Hepatocyte (in vitro differentiated cells): ENCODE measurements around the gene TAS2R4. TPM values are rescaled to one million over a fixed set of nuclear protein-coding genes. Genes with fewer than 3 reads are reported as not detected.
"Not testable (repeated sequence)": the region's sequence is repeated elsewhere in the genome, so short reads cannot be mapped to it uniquely, and the experiment has no call there.

ENCODE experiments used
- DNase-seq: peaks from one replicate; pipeline ENCODE4 v3.0.0-alpha.2; 2016; ENCODE audit warnings: low spot score
- H2AFZ ChIP-seq: fragments of 200-600 bp; sonication (generic); 2 replicates; pipeline ENCODE4 v1.6.0; 2016; ENCODE audit warnings: antibody characterized with exemption, mild to moderate bottlenecking
- H3K27ac ChIP-seq: fragments of 200-600 bp; sonication (generic); 2 replicates; pipeline ENCODE4 v1.5.1; 2016; ENCODE audit warnings: mild to moderate bottlenecking
- H3K27me3 ChIP-seq: fragments of 200-600 bp; sonication (generic); 2 replicates; pipeline ENCODE4 v1.6.1; 2016
- H3K36me3 ChIP-seq: fragments of 200-600 bp; sonication (generic); replicated peaks from 2 replicates; pipeline ENCODE4 v1.5.1; 2016; ENCODE audit warnings: low read depth; ENCODE audit not compliant: insufficient read depth
- H3K4me1 ChIP-seq: fragments of 200-600 bp; sonication (generic); 2 replicates; pipeline ENCODE4 v1.5.1; 2016; ENCODE audit warnings: mild to moderate bottlenecking, moderate library complexity; ENCODE audit not compliant: insufficient read depth
- H3K4me2 ChIP-seq: fragments of 200-600 bp; sonication (generic); 2 replicates; pipeline ENCODE4 v1.6.0; 2016
- H3K4me3 ChIP-seq: fragments of 200-600 bp; sonication (generic); 2 replicates; pipeline ENCODE4 v1.5.1; 2016; ENCODE audit warnings: mild to moderate bottlenecking
- H3K79me2 ChIP-seq: fragments of 200-600 bp; sonication (generic); 2 replicates; pipeline ENCODE4 v1.6.0; 2017; ENCODE audit warnings: mild to moderate bottlenecking
- H3K9me2 ChIP-seq: fragments of 200-600 bp; sonication (generic); replicated peaks from 2 replicates; pipeline ENCODE4 v1.6.0; 2017; ENCODE audit warnings: mild to moderate bottlenecking; ENCODE audit not compliant: insufficient read depth
- H3K9me3 ChIP-seq: fragments of 200-600 bp; sonication (generic); 2 replicates; pipeline ENCODE4 v1.5.1; 2016; ENCODE audit warnings: low read depth, mild to moderate bottlenecking
- H4K20me1 ChIP-seq: fragments of 200-600 bp; sonication (generic); 2 replicates; pipeline ENCODE4 v1.6.0; 2016; ENCODE audit warnings: mild to moderate bottlenecking; ENCODE audit not compliant: insufficient read depth, poor library complexity, severe bottlenecking
- CTCF ChIP-seq: fragments of 200-600 bp; sonication (generic); IDR thresholded peaks from 2 replicates; pipeline ENCODE4 v1.5.1; 2016; ENCODE audit warnings: antibody characterized with exemption, mild to moderate bottlenecking; ENCODE audit not compliant: poor library complexity
- EZH2 ChIP-seq: fragments of 200-600 bp; sonication (generic); IDR thresholded peaks from 2 replicates; pipeline ENCODE4 v1.6.1; 2016; ENCODE audit warnings: antibody characterized with exemption, mild to moderate bottlenecking, borderline replicate concordance
- EZH2phosphoT487 ChIP-seq: fragments of 200-600 bp; sonication (generic); IDR thresholded peaks from one replicate; pipeline ENCODE4 v1.6.1; 2018; ENCODE audit warnings: antibody characterized with exemption, mild to moderate bottlenecking, low read depth, moderate library complexity; ENCODE audit not compliant: unreplicated experiment, severe bottlenecking
- WGBS: methylation state at CpG from one replicate; pipeline ENCODE4 v1.1.6; 2016; ENCODE audit warnings: low lambda C conversion rate; ENCODE audit errors: missing lambda C conversion rate; 5-methylcytosine and 5-hydroxymethylcytosine counted together
- polyA plus RNA-seq: library from polyadenylated mRNA; unstranded; fragments of >200 nt; fragmentation: Nextera tagmentation; extraction: Ambion mirVana; gene quantifications from 2 replicates; pipeline ENCODE4 v1.2.1, GENCODE V29; 2016
- total RNA-seq: library from RNA; depleted of rRNA; stranded (reverse); fragments of >200 nt; gene quantifications from 2 replicates; pipeline ENCODE4 v1.2.3, GENCODE V29; 2014

The TAS2R4 gene
- total and polyA plus RNA-seq, 2 experiments from 2014 or later = 2.6 TPM; not detected in 1

GRCh38 chr7:141739250-141739649, 37.2 kb upstream of the TAS2R4 start:
- Histone ChIP-seq H3K9me2 (no peaks in the 10 kb centered on the region), H2AFZ (no peak overlapping the region), H3K4me2 (peak overlapping the region; percentile 82), H4K20me1 (no peaks in the 10 kb centered on the region), H3K4me1 (peaks cover 8% of the 10 kb centered on the region), H3K79me2 (peaks cover 34% of the 10 kb centered on the region), H3K27me3 (no peaks in the 10 kb centered on the region), H3K27ac (no peak overlapping the region), H3K4me3 (peak overlapping the region; percentile 48), H3K9me3 (no peaks in the 10 kb centered on the region), H3K36me3 (no peaks in the 10 kb centered on the region)
- no peak for DNase-seq
- WGBS = 79% methylated on average over 3 of the region's 3 CpGs
- TF ChIP-seq CTCF (no peak), EZH2 (no peak), EZH2phosphoT487 (no peak)

- no peak for TF ChIP-seq CTCF
- no peak for TF ChIP-seq EZH2
- no peak for TF ChIP-seq EZH2phosphoT487
- peak overlapping the region; percentile 18 for H3K27ac ChIP-seq
- H3K4me1 ChIP-seq = peaks cover 8% of the 10 kb centered on the region
- no peak overlapping the region for H3K4me3 ChIP-seq
- 56% methylated on average over 1 of the region's 1 CpG for WGBS
- H3K79me2 ChIP-seq = peaks cover 37% of the 10 kb centered on the region
- no peaks in the 10 kb centered on the region for H4K20me1 ChIP-seq
- no peaks in the 10 kb centered on the region for H3K36me3 ChIP-seq
- H3K4me2 ChIP-seq = no peak overlapping the region
- no peaks in the 10 kb centered on the region for H3K27me3 ChIP-seq
- no peaks in the 10 kb centered on the region for H3K9me2 ChIP-seq
- H2AFZ ChIP-seq = no peak overlapping the region
- DNase-seq = peak; percentile 8
- H3K9me3 ChIP-seq = no peaks in the 10 kb centered on the region
These were observed 34.2 kb upstream of the TAS2R4 start for GRCh38 chr7:141742229-141742628.

- Histone ChIP-seq H3K27ac (no peak overlapping the region), H3K4me2 (no peak overlapping the region), H3K79me2 (peaks cover 30% of the 10 kb centered on the region), H4K20me1 (no peaks in the 10 kb centered on the region), H3K9me3 (peaks cover 9% of the 10 kb centered on the region), H3K4me3 (no peak overlapping the region), H3K9me2 (no peaks in the 10 kb centered on the region), H3K36me3 (peaks cover 4% of the 10 kb centered on the region), H3K4me1 (peaks cover 8% of the 10 kb centered on the region), H2AFZ (no peak overlapping the region), H3K27me3 (no peaks in the 10 kb centered on the region)
- WGBS = 96% methylated on average over 2 of the region's 2 CpGs
- TF ChIP-seq EZH2 (no peak), CTCF (no peak)
- no peak for DNase-seq
These were observed 32.3 kb upstream of the TAS2R4 start for GRCh38 chr7:141744131-141744530.

GRCh38 chr7:141748396-141748795, 28.1 kb upstream of the TAS2R4 start:
- no peaks in the 10 kb centered on the region for H3K4me1 ChIP-seq
- 98% methylated on average over 2 of the region's 2 CpGs for WGBS
- H3K79me2 ChIP-seq = peaks cover 3% of the 10 kb centered on the region
- H3K36me3 ChIP-seq = peaks cover 28% of the 10 kb centered on the region
- H2AFZ ChIP-seq = no peak overlapping the region
- no peaks in the 10 kb centered on the region for H3K9me2 ChIP-seq
- peaks cover 39% of the 10 kb centered on the region for H3K9me3 ChIP-seq
- no peak for TF ChIP-seq EZH2
- no peak for TF ChIP-seq EZH2phosphoT487
- TF ChIP-seq CTCF = no peak
- no peak overlapping the region for H3K27ac ChIP-seq
- DNase-seq = no peak
- H3K27me3 ChIP-seq = no peaks in the 10 kb centered on the region
- H3K4me3 ChIP-seq = no peak overlapping the region
- H3K4me2 ChIP-seq = no peak overlapping the region
- H4K20me1 ChIP-seq = no peaks in the 10 kb centered on the region

- not testable (repeated sequence) for H3K79me2 ChIP-seq, H3K27me3 ChIP-seq, H3K4me2 ChIP-seq, H4K20me1 ChIP-seq, H3K9me2 ChIP-seq, H3K4me1 ChIP-seq, H3K4me3 ChIP-seq, H3K27ac ChIP-seq, DNase-seq, H2AFZ ChIP-seq
- Histone ChIP-seq H3K9me3 (peaks cover 39% of the 10 kb centered on the region), H3K36me3 (peaks cover 31% of the 10 kb centered on the region)
- WGBS = 98% methylated on average over 10 of the region's 10 CpGs
These were observed 24.6 kb upstream of the TAS2R4 start for GRCh38 chr7:141751904-141752303.
